AG08395 (cell line): ENCODE data around the gene NUDT6.
"Not testable (repeated sequence)": the region's sequence is repeated elsewhere in the genome, so short reads cannot be mapped to it uniquely, and the experiment has no call there.

Experiments used
- DNase-seq: peaks from one replicate; pipeline ENCODE4 v3.0.0; 2012; ENCODE audit warnings: mixed read lengths, low spot score

Gene NUDT6

GRCh38 chr4:122921971-122922876 lies at the start of gene NUDT6:
Gene NUDT6, minus strand, starts transcription at chr4:122922597. Its CDS starts 25 bp downstream, at chr4:122922572.
- DNase-seq, result peak; percentile 62

DNA sequence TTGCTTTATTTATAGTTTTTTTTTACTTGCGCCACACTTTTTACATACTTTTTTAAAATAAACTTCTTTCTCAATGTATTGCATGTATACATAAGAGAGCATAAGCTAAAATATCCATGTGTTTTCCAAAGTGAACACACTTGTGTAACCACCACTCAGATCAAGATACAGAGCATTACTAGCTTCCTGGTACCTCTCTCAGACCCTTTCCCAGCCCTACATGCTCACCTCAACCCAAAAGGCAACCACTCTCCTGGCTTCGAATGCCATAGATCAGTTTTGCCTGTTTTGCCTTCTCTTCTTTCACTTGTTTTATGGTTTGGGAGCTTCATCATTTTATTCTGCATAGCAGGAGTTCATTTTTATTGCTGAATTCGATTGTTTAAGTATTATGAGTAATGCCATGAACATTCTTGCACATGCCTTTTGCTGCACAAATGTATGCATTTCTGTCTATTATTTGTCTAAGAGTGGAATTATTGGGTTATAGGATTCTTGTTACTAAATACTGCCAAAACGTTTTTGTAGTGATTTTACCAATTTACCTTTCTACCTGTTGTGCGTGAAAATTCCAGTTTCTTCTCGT lies 45.9 kb upstream of the NUDT6 start:
- no peak for DNase-seq

GRCh38 chr4:122967231-122967630 lies 44.8 kb upstream of the NUDT6 start:
- no peak for DNase-seq

DNA sequence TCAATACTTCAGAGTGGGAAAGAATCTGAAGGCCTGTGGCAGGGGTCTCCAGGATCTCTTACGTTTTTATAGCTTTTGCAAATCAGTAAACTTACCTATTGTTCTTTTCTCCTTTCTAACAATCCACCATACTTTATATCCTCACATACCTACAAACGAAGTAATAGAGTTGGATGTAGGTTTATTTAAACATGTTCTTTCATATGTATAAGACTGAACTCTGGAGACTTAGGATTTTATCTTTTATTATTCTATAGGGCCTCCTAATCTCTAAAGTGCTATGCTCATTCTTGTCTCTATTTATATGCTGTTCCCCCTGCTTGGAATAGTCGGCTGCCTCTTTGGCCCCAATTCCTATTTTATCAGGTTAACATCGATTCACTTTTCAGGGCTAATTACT lies 43.8 kb upstream of the NUDT6 start:
- DNase-seq, result no peak

DNA sequence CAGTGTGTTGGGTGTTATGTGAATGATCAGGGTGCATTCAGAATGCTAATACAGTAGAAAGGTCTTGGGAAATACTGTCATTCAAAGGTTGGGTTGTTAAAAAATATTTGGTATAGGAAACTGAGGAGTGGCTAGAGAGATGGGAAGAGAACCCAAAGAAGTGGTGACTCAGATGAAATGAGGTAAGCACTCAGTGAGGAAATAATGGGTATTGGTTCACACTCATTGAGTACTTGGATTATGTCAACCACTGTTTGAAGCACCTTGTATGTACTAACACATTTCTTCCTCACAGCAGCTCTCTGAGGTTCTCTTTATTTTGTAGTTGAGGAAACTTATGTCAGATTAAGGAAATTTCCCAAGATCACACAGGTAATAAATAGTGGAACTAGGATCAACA lies 40.8 kb upstream of the NUDT6 start:
- DNase-seq, result peak; percentile 10

- DNase-seq, result no peak
These were observed 38.2 kb upstream of the NUDT6 start for GRCh38 chr4:122960611-122961000.

DNA sequence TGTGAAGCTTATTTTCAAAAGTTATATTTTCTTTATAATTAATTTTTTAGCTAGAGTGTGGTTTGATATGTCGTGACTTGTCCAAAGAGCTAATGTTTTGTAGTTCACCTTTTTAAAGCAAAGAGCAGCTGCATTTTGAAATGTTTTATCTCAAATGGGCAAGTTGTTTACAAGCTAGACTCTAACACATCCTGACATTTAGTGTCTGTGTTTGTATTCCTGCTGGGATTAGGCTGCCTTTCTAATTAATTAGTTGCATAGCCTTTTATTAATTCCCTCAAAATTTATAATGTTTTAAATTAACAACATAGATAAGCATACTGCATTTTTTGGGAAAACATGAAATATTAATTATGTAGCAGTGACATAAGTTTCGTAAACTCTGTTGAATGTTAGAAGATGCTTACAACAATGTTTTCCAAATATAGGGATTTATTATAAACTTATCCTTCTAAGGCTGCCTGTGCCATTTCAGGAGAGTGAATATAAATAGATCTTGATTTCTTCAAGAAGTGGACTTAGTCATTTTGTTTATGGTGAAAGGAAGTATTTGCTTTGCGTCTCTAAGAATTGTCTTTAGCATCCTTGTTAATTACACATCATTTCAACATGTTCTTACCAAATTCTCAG lies 37.7 kb upstream of the NUDT6 start:
- DNase-seq, result no peak

DNA sequence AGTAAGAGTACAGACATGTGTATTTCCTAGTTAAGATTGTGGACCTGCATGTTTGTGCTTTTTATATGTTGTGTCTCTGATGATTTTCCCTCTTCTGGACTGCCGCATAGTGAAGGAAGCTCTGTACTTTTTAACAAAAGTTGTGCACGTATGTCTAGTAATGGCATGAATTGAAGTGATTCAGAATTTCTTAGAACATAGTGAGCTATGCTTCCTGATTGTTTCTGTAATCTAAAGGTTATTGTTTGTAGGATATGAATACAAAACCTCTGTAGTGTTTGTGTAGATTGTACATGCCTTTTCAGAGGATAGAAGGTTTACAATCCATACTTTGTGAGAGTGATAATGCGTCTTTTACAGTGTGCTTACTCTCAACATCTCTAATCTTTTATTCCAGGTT lies 37.0 kb upstream of the NUDT6 start:
- no peak for DNase-seq

DNA sequence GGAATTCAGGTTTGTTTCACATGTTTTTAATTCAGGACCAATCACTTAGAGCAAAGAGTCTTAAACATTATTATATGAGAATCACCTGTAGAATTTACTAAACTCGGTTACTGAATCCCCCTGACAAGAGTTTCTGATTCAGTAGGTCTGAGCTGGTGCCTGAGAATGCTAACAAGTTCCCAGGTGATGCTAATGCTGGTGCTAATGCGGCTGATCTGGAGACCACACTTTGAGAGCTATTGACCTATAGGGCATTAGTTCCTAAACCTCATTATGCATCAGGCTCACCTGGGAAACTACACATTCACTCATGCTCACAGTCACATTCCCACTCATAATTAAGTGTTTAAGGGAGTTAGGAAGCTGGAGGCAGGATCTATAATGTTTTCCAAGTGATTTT lies 36.1 kb upstream of the NUDT6 start:
- no peak for DNase-seq

GRCh38 chr4:122953924-122954323 lies 31.5 kb upstream of the NUDT6 start:
- DNase-seq, result no peak

GRCh38 chr4:122952028-122952427 lies 29.6 kb upstream of the NUDT6 start:
- DNase-seq, result no peak

DNA sequence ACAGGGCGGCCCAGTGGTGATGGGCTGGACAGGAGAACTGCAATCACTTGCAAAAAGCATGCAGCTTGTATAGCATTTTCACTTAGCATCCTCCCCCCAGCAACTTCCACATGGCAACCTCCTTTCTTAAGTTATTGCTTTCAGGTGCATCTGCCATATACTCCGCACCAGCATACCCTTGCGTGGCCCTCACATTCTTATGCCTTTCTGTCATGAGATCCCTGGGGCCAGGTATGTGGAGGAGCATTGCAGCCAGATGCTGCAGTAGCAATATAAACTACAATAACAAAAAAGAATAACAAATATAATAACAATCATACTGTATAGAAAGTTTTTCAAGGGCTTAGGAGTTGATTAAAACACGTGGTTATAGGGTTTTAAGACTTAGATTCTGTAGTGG lies 26.3 kb upstream of the NUDT6 start:
- no peak for DNase-seq

DNA sequence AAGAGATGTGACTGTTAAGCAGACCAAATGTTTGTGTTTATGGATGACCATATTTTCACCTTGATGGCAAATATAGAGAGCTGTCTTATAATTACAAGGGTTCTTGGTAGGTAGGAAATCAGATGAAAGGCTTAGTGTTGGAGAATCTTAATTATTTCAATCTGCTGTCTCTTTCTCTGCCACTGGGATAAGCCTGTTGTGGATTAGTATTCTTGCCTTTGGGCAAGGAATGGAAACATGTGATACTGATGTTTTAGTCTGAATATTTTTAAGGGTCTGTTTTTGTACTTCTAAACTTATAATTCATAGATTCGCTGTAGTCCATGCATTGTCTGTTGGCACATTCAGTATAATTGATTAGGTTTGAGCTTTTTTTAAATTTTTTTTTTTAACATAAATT lies 23.7 kb upstream of the NUDT6 start:
- no peak for DNase-seq

DNA sequence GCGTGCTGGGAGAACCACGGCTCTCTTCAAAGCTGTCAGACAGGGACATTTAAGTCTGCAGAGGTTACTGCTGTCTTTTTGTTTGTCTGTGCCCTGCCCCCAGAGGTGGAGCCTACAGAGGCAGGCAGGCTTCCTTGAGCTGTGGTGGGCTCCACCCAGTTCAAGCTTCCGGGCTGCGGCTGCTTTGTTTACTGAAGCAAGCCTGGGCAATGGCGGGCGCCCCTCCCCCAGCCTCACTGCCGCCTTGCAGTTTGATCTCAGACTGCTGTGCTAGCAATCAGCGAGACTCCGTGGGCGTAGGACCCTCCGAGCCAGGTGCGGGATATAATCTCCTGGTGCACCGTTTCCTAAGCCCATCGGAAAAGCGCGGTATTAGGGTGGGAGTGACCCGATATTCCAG lies 22.7 kb upstream of the NUDT6 start:
- not testable (repeated sequence) for DNase-seq

GRCh38 chr4:122932763-122933162 lies 10.4 kb upstream of the NUDT6 start:
- no peak for DNase-seq

DNA sequence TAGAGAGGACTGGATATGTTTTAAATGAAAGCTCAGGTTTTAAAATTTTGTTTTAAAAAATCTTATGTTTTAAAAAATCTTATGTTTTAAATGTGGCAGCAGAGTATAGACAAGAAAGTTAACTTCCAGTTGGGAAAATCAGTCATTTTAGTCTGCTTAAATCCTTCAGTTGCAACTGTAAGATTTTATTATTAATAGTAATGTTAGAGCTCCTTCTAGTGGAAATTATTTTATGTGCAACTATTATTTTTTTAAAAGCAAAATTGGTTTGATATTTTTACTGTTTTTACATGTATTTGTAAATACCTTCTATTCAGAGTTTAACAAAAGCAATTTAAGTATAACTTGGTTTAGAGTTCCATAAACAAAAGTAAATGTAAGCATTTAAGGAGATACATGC lies 8.5 kb upstream of the NUDT6 start:
- DNase-seq, result peak; percentile 40

DNA sequence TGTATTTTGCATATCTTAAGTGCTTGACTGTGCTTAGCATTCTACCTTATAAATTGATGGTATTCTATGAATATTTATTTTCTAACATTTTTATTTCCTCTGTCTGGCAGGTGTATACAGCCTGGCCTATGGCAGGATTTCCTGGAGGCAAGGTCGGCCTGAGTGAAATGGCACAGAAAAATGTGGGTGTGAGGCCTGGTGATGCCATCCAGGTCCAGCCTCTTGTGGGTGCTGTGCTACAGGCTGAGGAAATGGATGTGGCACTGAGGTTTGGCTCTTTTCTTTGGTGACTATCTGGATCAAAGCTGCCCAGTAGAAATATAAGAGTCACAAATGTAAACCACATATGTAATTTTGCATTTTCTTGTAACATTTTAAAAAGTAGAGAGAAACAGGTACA lies 6.5 kb upstream of the NUDT6 start:
- no peak for DNase-seq

- peak; percentile 86 for DNase-seq
These were observed 597 bp upstream of the NUDT6 start for GRCh38 chr4:122922877-122923511.

DNA sequence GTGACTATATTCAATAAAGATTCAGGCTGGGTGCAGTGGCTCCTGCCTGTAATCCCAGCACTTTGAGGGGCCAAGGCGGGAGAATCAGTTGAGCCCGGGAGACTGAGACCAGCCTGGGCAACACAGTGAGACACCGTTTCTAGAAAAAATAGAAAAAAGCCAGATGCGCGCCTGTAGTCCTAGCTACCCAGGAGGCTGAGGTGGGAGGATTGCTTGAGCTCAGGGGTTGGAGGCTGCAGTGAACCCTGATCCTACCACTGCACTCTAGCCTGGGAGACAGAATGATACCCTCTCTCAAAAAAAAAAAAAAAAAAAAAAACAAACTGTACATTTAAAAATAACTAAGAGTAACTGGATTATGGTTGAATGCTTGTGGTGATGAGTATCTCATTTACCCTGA lies 1.1 kb downstream of the NUDT6 start:
- no peak for DNase-seq

GRCh38 chr4:122920473-122920872 lies 1.9 kb downstream of the NUDT6 start:
- no peak for DNase-seq

DNA sequence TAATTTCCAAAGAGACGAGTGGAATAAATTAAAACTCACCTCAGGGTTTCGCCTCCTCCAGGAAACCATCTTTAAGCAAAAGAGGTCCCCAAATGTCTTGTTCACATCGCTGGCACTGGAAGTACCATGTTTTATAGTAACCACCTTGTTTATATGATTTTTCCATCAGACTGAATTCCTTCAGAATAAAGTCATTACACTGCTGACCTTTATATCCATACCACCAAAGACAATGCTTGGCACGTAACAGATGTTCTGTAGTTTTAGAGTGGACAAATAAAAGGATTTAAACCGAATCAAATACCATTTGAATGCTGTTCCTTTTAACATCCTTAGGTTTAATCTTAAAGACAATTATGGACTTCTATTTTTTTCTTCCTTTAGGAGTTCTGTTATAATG lies 4.7 kb downstream of the NUDT6 start:
- no peak for DNase-seq

- DNase-seq, result peak; percentile 31
These were observed 7.5 kb downstream of the NUDT6 start for GRCh38 chr4:122914938-122915337.
